Peyer's patch (tissue), 4 donors: Measurements from ENCODE around the gene ZNF76.

Source experiments
- POLR2A ChIP-seq, 2 donors: fragments of 450-650 bp; IDR thresholded peaks; one replicate each; pipeline ENCODE4 v1.5.1; 2017; ENCODE audit warnings: antibody characterized with exemption in 2 of 2, mild to moderate bottlenecking in 2 of 2, moderate library complexity in 2 of 2
- TF ChIP-seq, protein P1 (sequence below), 6 experiments: fragments of 450-650 bp in 4 of 6; fragments of 200-600 bp in 2 of 6; sonication (generic) in 1 of 6; IDR thresholded peaks; one replicate each; pipeline ENCODE4 v1.5.1; 2017 to 2019; ENCODE audit warnings: antibody characterized with exemption in 6 of 6, mild to moderate bottlenecking in 3 of 6, moderate library complexity in 1 of 6

DNA sequence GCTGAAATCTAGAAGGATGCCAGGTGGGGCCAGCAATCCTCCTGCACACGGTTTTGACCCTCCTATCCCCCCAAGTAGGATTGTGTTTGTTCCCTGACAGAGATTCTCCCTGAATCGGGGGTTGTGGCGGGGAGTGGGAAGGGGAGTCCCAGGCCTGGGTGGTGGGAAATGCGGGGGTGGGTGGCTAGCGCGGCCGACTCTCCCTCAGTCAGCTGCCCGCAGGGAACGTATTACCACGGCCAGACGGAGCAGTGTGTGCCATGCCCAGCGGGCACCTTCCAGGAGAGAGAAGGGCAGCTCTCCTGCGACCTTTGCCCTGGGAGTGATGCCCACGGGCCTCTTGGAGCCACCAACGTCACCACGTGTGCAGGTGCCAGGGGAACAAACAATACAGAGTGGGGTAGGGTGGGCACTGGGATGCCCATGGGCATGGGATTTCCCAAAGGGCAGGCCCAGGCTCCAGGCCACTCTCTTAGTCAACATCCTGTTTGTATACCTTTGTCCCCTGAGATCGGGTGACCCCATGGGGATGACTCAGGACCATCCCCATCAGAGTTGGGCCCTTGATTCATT, 16.1 kb upstream of the ZNF76 start:
- TF ChIP-seq, protein P1, sequence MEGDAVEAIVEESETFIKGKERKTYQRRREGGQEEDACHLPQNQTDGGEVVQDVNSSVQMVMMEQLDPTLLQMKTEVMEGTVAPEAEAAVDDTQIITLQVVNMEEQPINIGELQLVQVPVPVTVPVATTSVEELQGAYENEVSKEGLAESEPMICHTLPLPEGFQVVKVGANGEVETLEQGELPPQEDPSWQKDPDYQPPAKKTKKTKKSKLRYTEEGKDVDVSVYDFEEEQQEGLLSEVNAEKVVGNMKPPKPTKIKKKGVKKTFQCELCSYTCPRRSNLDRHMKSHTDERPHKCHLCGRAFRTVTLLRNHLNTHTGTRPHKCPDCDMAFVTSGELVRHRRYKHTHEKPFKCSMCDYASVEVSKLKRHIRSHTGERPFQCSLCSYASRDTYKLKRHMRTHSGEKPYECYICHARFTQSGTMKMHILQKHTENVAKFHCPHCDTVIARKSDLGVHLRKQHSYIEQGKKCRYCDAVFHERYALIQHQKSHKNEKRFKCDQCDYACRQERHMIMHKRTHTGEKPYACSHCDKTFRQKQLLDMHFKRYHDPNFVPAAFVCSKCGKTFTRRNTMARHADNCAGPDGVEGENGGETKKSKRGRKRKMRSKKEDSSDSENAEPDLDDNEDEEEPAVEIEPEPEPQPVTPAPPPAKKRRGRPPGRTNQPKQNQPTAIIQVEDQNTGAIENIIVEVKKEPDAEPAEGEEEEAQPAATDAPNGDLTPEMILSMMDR (IDR thresholded peaks at IDR 0.05): no peak
- TF ChIP-seq POLR2A (IDR thresholded peaks at IDR 0.05): no peak
